Smooth muscle cell (in vitro differentiated cells): Measurements from ENCODE around the gene PRPF40B. TPM values are rescaled to one million over a fixed set of nuclear protein-coding genes. Genes with fewer than 3 reads are reported as not detected.

Experiments
- DNase-seq: peaks from one replicate; lab custom pipeline; 2025; ENCODE audit not compliant: unreplicated experiment; lab: John Stamatoyannopoulos, UW
- H2AFZ ChIP-seq: fragments of 200-600 bp; sonication (generic); 2 replicates; pipeline ENCODE4 v1.6.0; 2016; ENCODE audit warnings: antibody characterized with exemption, low read depth, mild to moderate bottlenecking
- H3F3A ChIP-seq: fragments of 200-600 bp; sonication (generic); 2 replicates; pipeline ENCODE4 v1.6.0; 2017; ENCODE audit warnings: antibody characterized with exemption, low read depth
- H3K27ac ChIP-seq: fragments of 200-600 bp; sonication (generic); 2 replicates; pipeline ENCODE4 v1.5.1; 2016; ENCODE audit warnings: low read depth, mild to moderate bottlenecking
- H3K27me3 ChIP-seq: fragments of 200-600 bp; sonication (generic); 2 replicates; pipeline ENCODE4 v1.6.1; 2016; ENCODE audit warnings: low read depth, mild to moderate bottlenecking
- H3K36me3 ChIP-seq: fragments of 200-600 bp; sonication (generic); 2 replicates; pipeline ENCODE4 v1.5.1; 2016; ENCODE audit warnings: low read depth
- H3K4me1 ChIP-seq: fragments of 200-600 bp; sonication (generic); 2 replicates; pipeline ENCODE4 v1.5.1; 2016; ENCODE audit warnings: low read depth
- H3K4me2 ChIP-seq: fragments of 200-600 bp; sonication (generic); 2 replicates; pipeline ENCODE4 v1.6.0; 2016; ENCODE audit warnings: mild to moderate bottlenecking
- H3K4me3 ChIP-seq: fragments of 200-600 bp; sonication (generic); 2 replicates; pipeline ENCODE4 v1.5.1; 2016; ENCODE audit warnings: mild to moderate bottlenecking
- H3K79me2 ChIP-seq: fragments of 200-600 bp; sonication (generic); 2 replicates; pipeline ENCODE4 v1.6.0; 2016; ENCODE audit warnings: low read depth, mild to moderate bottlenecking
- H3K9ac ChIP-seq: fragments of 200-600 bp; sonication (generic); 2 replicates; pipeline ENCODE4 v1.6.0; 2016; ENCODE audit warnings: low read depth
- H3K9me3 ChIP-seq: fragments of 200-600 bp; sonication (generic); replicated peaks from 2 replicates; pipeline ENCODE4 v1.5.1; 2016; ENCODE audit warnings: low read depth
- H4K20me1 ChIP-seq: fragments of 200-600 bp; sonication (generic); 2 replicates; pipeline ENCODE4 v1.6.0; 2016; ENCODE audit warnings: low read depth
- CTCF ChIP-seq: fragments of 200-600 bp; sonication (generic); IDR thresholded peaks from 2 replicates; pipeline ENCODE4 v1.5.1; 2017; ENCODE audit warnings: borderline replicate concordance, mild to moderate bottlenecking, antibody characterized with exemption; ENCODE audit not compliant: insufficient read depth, poor library complexity, severe bottlenecking
- WGBS: methylation state at CpG from one replicate; pipeline ENCODE4 v1.1.7; 2016; ENCODE audit warnings: low lambda C conversion rate; 5-methylcytosine and 5-hydroxymethylcytosine counted together
- polyA plus RNA-seq: library from polyadenylated mRNA; unstranded; fragments of >200 nt; fragmentation: Nextera tagmentation; extraction: Ambion mirVana; gene quantifications from 2 replicates; pipeline ENCODE4 v1.2.1, GENCODE V29; 2016
- total RNA-seq: library from RNA; depleted of rRNA; stranded (reverse); fragments of >200 nt; gene quantifications from 2 replicates; pipeline ENCODE4 v1.2.3, GENCODE V29; 2014

The PRPF40B gene
- total and polyA plus RNA-seq, 2 experiments from 2014 or later = 6.2 to 19.8 TPM

- TF ChIP-seq CTCF = peak; percentile 6
- Histone ChIP-seq H3K27ac (peak overlapping the region; percentile 52), H3K79me2 (no peaks in the 10 kb centered on the region), H3K27me3 (no peaks in the 10 kb centered on the region), H3K4me1 (peaks cover 16% of the 10 kb centered on the region), H3K9ac (peak overlapping the region; percentile 17), H3K4me2 (no peak overlapping the region), H3K9me3 (no peaks in the 10 kb centered on the region), H3K4me3 (no peak overlapping the region), H3K36me3 (no peaks in the 10 kb centered on the region), H2AFZ (no peak overlapping the region), H4K20me1 (peaks cover 9% of the 10 kb centered on the region), H3F3A (peaks cover 33% of the 10 kb centered on the region)
- 90% methylated on average over 6 of the region's 6 CpGs for WGBS
- DNase-seq = no peak
Observed at GRCh38 chr12:49626169-49626835, 2.9 kb downstream of the PRPF40B start.

DNA sequence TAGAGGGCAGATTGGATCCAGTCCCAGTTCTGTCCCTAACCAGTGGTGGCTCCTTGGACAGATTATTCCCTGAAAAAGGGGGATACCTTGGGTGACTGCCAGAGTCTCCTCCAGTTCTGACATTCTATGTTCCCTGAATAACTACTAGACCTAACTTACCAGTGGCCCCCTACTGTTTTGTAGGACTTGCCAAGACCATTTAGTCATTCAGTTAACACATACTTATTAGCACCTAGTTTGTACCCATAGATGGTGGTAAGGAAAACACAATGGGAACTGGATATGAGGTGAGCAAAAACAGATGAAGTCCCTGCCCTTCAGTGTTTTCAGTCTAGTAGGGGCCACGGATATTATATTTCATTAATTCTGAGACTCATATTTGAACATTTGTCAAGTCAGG is 3.5 kb downstream of the PRPF40B start:
- H3K9ac ChIP-seq = no peak overlapping the region
- no peak overlapping the region for H2AFZ ChIP-seq
- no peak overlapping the region for H3K4me2 ChIP-seq
- H3K27ac ChIP-seq = no peak overlapping the region
- H3K27me3 ChIP-seq = no peaks in the 10 kb centered on the region
- TF ChIP-seq CTCF = no peak
- peaks cover 13% of the 10 kb centered on the region for H3K4me1 ChIP-seq
- H4K20me1 ChIP-seq = peaks cover 9% of the 10 kb centered on the region
- H3K79me2 ChIP-seq = no peaks in the 10 kb centered on the region
- H3F3A ChIP-seq = peaks cover 30% of the 10 kb centered on the region
- no peak for DNase-seq
- H3K36me3 ChIP-seq = no peaks in the 10 kb centered on the region
- 96% methylated on average over 1 of the region's 1 CpG for WGBS
- H3K4me3 ChIP-seq = no peak overlapping the region
- no peaks in the 10 kb centered on the region for H3K9me3 ChIP-seq

DNA sequence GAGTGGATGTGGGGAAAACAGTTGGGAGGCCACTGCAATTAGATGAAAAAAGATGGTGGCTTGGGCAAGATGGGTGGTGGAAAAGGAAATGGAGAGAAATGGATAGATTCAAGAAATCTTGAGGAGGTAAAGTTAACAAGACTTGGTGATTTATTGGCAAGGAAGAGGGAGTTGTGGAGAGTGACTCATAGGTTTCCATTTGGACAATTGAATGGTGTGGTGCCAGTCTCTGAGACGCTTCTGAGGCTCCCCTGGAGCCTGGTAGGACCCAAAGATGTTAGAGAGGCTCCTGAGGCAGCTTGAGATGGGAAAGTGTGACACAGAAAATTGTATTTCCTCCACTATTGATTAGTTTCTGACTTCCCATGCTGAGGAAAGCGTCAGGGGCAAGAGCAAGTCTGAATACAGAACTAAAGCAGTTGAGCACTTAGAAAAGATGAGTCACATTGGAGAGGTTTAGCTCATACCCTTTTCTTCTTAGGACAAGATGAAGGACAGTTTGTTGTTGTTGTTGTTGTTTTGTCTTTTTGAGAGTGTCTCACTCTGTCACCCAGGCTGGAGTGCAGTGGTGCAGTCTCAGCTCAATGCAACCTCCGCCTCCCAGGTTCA is 4.5 kb downstream of the PRPF40B start:
- Histone ChIP-seq H3K36me3 (no peaks in the 10 kb centered on the region), H3K9me3 (no peaks in the 10 kb centered on the region), H3K27me3 (no peaks in the 10 kb centered on the region), H3K9ac (no peak overlapping the region), H3K27ac (peak overlapping the region; percentile 4), H3K79me2 (no peaks in the 10 kb centered on the region), H2AFZ (no peak overlapping the region), H3K4me1 (peaks cover 4% of the 10 kb centered on the region), H4K20me1 (peaks cover 9% of the 10 kb centered on the region), H3K4me2 (no peak overlapping the region), H3F3A (peaks cover 21% of the 10 kb centered on the region), H3K4me3 (no peak overlapping the region)
- DNase-seq = no peak
- WGBS = 80% methylated on average over 3 of the region's 3 CpGs
- no peak for TF ChIP-seq CTCF
